A673 (cell line): ENCODE data around the gene PDGFC. TPM values are rescaled to one million over a fixed set of nuclear protein-coding genes. Genes with fewer than 3 reads are reported as not detected.
"Not testable (repeated sequence)": the region's sequence is repeated elsewhere in the genome, so short reads cannot be mapped to it uniquely, and the experiment has no call there.

Source experiments
- BruUV-seq: library from RNA; stranded (reverse); fragments of 400-500 nt; replicated peaks from 2 replicates; lab custom pipeline; 2021; lab: Mats Ljungman, UMichigan
- CTCF ChIA-PET: fragments of 300-600 bp; sonication (Branson Sonifier 250); formaldehyde crosslinking; loops from one replicate; lab custom pipeline; 2022; ENCODE audit warnings: antibody characterized with exemption; lab: Charles Lee
- POLR2A ChIA-PET: fragments of 300-600 bp; sonication (Branson Sonifier 250); formaldehyde crosslinking; loops from one replicate; lab custom pipeline; 2022; ENCODE audit warnings: antibody characterized with exemption; ENCODE audit not compliant: low non-redundant PET; lab: Charles Lee
- DNase-seq: peaks from one replicate; pipeline ENCODE4 v3.0.0-alpha.2; 2015; ENCODE audit warnings: low spot score
- H3K27ac ChIP-seq: fragments of 200-600 bp; sonication (generic); 2 replicates; pipeline ENCODE4 v1.5.1; 2016; ENCODE audit warnings: mixed run types, low read depth, mild to moderate bottlenecking, mixed read lengths, antibody characterized with exemption, low read length; ENCODE audit not compliant: poor library complexity, severe bottlenecking
- H3K27me3 ChIP-seq: fragments of 200-600 bp; sonication (generic); replicated peaks from 2 replicates; pipeline ENCODE4 v1.6.1; 2017; ENCODE audit warnings: mixed run types, low read depth, mild to moderate bottlenecking, mixed read lengths, antibody characterized with exemption, low read length; ENCODE audit not compliant: insufficient read depth, poor library complexity
- H3K36me3 ChIP-seq: fragments of 200-600 bp; sonication (generic); 2 replicates; pipeline ENCODE4 v1.6.1; 2016; ENCODE audit warnings: mixed run types, mild to moderate bottlenecking, mixed read lengths, antibody characterized with exemption, low read length; ENCODE audit not compliant: insufficient read depth, poor library complexity, severe bottlenecking
- H3K4me1 ChIP-seq: fragments of 200-600 bp; sonication (generic); 2 replicates; pipeline ENCODE4 v1.6.1; 2017; ENCODE audit warnings: mixed run types, mild to moderate bottlenecking, mixed read lengths, antibody characterized with exemption, low read length; ENCODE audit not compliant: insufficient read depth, poor library complexity, severe bottlenecking
- H3K4me3 ChIP-seq: fragments of 200-600 bp; sonication (generic); 2 replicates; pipeline ENCODE4 v1.5.1; 2016; ENCODE audit warnings: low read depth, mixed run types, mild to moderate bottlenecking, mixed read lengths, low read length; ENCODE audit not compliant: poor library complexity, severe bottlenecking
- H3K9me3 ChIP-seq: fragments of 200-600 bp; sonication (generic); 2 replicates; pipeline ENCODE4 v1.6.1; 2016; ENCODE audit warnings: mixed run types, low read depth, mild to moderate bottlenecking, mixed read lengths, antibody characterized with exemption, low read length; ENCODE audit not compliant: poor library complexity, severe bottlenecking
- CTCF ChIP-seq: fragments of 300-800, 200-600 bp; sonication (generic); conservative IDR thresholded peaks from 2 replicates; pipeline ENCODE4 v1.5.1; 2017; ENCODE audit warnings: low read depth, mild to moderate bottlenecking, antibody characterized with exemption, low read length, moderate library complexity, mixed read lengths
- EZH2 ChIP-seq: fragments of 200-600 bp; sonication (generic); IDR thresholded peaks from 2 replicates; pipeline ENCODE4 v1.6.1; 2017; ENCODE audit warnings: borderline replicate concordance, low read depth, mild to moderate bottlenecking, mixed read lengths, antibody characterized with exemption, low read length; ENCODE audit not compliant: poor library complexity, severe bottlenecking
- intact Hi-C: fragments of 100-400 bp; cut with micrococcal nuclease; formaldehyde crosslinking; loops from one replicate; pipeline ENCODE4 v1.10.0; 2022; ENCODE audit not compliant: unreplicated experiment
- total RNA-seq: library from RNA; stranded (reverse); gene quantifications from 2 replicates; pipeline ENCODE4 v1.2.3, GENCODE V29; 2021

Gene PDGFC
- total RNA-seq, 1 experiment from 2014 or later = 28.0 TPM

- no peaks in the 10 kb centered on the region for H3K9me3 ChIP-seq
- POLR2A ChIA-PET = no interaction called here
- CTCF ChIA-PET = interaction anchor here (0.6 kb wide), 1 partner anchor 32 kb away, joined by 6 read pairs; no protein-coding TSS in a partner anchor
- no peaks in the 10 kb centered on the region for H3K36me3 ChIP-seq
- peak overlapping the region; percentile 17 for H3K27ac ChIP-seq
- no peak for DNase-seq
- TF ChIP-seq EZH2 = no peak
- TF ChIP-seq CTCF = no peak
- H3K4me3 ChIP-seq = no peak overlapping the region
- no TSS peak for BruUV-seq
- H3K27me3 ChIP-seq = no peaks in the 10 kb centered on the region
- H3K4me1 ChIP-seq = peaks cover 37% of the 10 kb centered on the region
- intact Hi-C loops = no loop called here
Measured at GRCh38 chr4:156939139-156939538, 32.5 kb downstream of the PDGFC start.

GRCh38 chr4:156934259-156934635 lies 37.4 kb downstream of the PDGFC start:
- no peak for TF ChIP-seq CTCF
- TF ChIP-seq EZH2 = no peak
- BruUV-seq = no TSS peak
- H3K36me3 ChIP-seq = no peaks in the 10 kb centered on the region
- no peaks in the 10 kb centered on the region for H3K9me3 ChIP-seq
- no peaks in the 10 kb centered on the region for H3K27me3 ChIP-seq
- DNase-seq = no peak
- POLR2A ChIA-PET = no interaction called here
- peaks cover 20% of the 10 kb centered on the region for H3K4me1 ChIP-seq
- no peak overlapping the region for H3K4me3 ChIP-seq
- no peak overlapping the region for H3K27ac ChIP-seq
- intact Hi-C loops = no loop called here
- CTCF ChIA-PET = no interaction called here

GRCh38 chr4:156933633-156934258 lies 37.9 kb downstream of the PDGFC start:
- Histone ChIP-seq H3K4me1 (peaks cover 16% of the 10 kb centered on the region), H3K27me3 (no peaks in the 10 kb centered on the region), H3K36me3 (no peaks in the 10 kb centered on the region), H3K27ac (no peak overlapping the region), H3K4me3 (no peak overlapping the region), H3K9me3 (no peaks in the 10 kb centered on the region)
- intact Hi-C loops = no loop called here
- DNase-seq = no peak
- TF ChIP-seq EZH2 (no peak), CTCF (no peak)
- CTCF ChIA-PET = no interaction called here
- no TSS peak for BruUV-seq
- POLR2A ChIA-PET = no interaction called here

- H3K36me3 ChIP-seq, BruUV-seq, POLR2A ChIA-PET, H3K27me3 ChIP-seq, H3K4me3 ChIP-seq, DNase-seq, CTCF ChIA-PET, H3K9me3 ChIP-seq, intact Hi-C loops: not testable (repeated sequence)
- H3K27ac ChIP-seq = peak overlapping the region; percentile 78
- H3K4me1 ChIP-seq = peaks cover 16% of the 10 kb centered on the region
Measured at GRCh38 chr4:156932360-156932759, 39.2 kb downstream of the PDGFC start.
